Mucosa of rectum (tissue), 2 donors: ENCODE results near the gene STAC3.

Experiments used
- H3K27ac ChIP-seq, 2 donors: one replicate each; pipeline ENCODE4 v1.7.0; 2013; ENCODE audit warnings: inconsistent platforms in 2 of 2, low read depth in 2 of 2, low read length in 2 of 2
- H3K27me3 ChIP-seq, 2 donors: one replicate each; pipeline ENCODE4 v1.7.0; 2013; ENCODE audit warnings: low read length in 2 of 2; ENCODE audit not compliant: control insufficient read depth in 2 of 2, insufficient read depth in 2 of 2
- H3K36me3 ChIP-seq, 2 donors: one replicate each; pipeline ENCODE4 v1.7.0; 2013; ENCODE audit warnings: low read length in 2 of 2; ENCODE audit not compliant: control insufficient read depth in 2 of 2, insufficient read depth in 2 of 2
- H3K4me1 ChIP-seq, 2 donors: one replicate each; pipeline ENCODE4 v1.7.0; 2013; ENCODE audit warnings: low read length in 2 of 2, mild to moderate bottlenecking in 1 of 2; ENCODE audit not compliant: control insufficient read depth in 2 of 2, insufficient read depth in 2 of 2
- H3K4me3 ChIP-seq, 2 donors: one replicate each; pipeline ENCODE4 v1.7.0; 2013; ENCODE audit warnings: low read length in 2 of 2
- H3K9ac ChIP-seq, 2 donors: one replicate each; pipeline ENCODE4 v1.7.0; 2013; ENCODE audit warnings: low read length in 2 of 2, low read depth in 1 of 2, mild to moderate bottlenecking in 1 of 2
- H3K9me3 ChIP-seq, 2 donors: one replicate each; pipeline ENCODE4 v1.7.0; 2013; ENCODE audit warnings: low read length in 2 of 2; ENCODE audit not compliant: control insufficient read depth in 2 of 2
- donor health status: healthy.
- donor health status: Normal muscosa, but diverticular disease.

Gene STAC3

GRCh38 chr12:57195611-57196371 lies 55.2 kb downstream of the STAC3 start:
- no peaks in the 10 kb centered on the region for H3K4me1 ChIP-seq
- no peak overlapping the region for H3K9ac ChIP-seq
- no peaks in the 10 kb centered on the region for H3K9me3 ChIP-seq
- H3K36me3 ChIP-seq: peaks cover 82 to 90% of the 10 kb centered on the region in 2 donors
- H3K27ac ChIP-seq: no peak overlapping the region
- H3K27me3 ChIP-seq: no peaks in the 10 kb centered on the region
- H3K4me3 ChIP-seq: no peak overlapping the region

GRCh38 chr12:57195186-57195585 lies 55.8 kb downstream of the STAC3 start:
- H3K9me3 ChIP-seq: no peaks in the 10 kb centered on the region
- no peak overlapping the region for H3K9ac ChIP-seq
- peaks cover 87 to 95% of the 10 kb centered on the region in 2 donors for H3K36me3 ChIP-seq
- H3K27ac ChIP-seq: no peak overlapping the region
- no peaks in the 10 kb centered on the region for H3K27me3 ChIP-seq
- H3K4me1 ChIP-seq: no peaks in the 10 kb centered on the region
- H3K4me3 ChIP-seq: no peak overlapping the region

GRCh38 chr12:57194253-57194652 lies 56.7 kb downstream of the STAC3 start:
- Histone ChIP-seq H3K9me3 (no peaks in the 10 kb centered on the region), H3K27ac (no peak overlapping the region), H3K9ac (no peak overlapping the region), H3K4me3 (no peak overlapping the region), H3K4me1 (no peaks in the 10 kb centered on the region), H3K27me3 (no peaks in the 10 kb centered on the region), H3K36me3 (peaks cover 87 to 94% of the 10 kb centered on the region in 2 donors)

- Histone ChIP-seq H3K9ac (no peak overlapping the region), H3K27ac (no peak overlapping the region), H3K27me3 (no peaks in the 10 kb centered on the region), H3K36me3 (peaks cover 86 to 94% of the 10 kb centered on the region in 2 donors), H3K4me3 (no peak overlapping the region), H3K9me3 (no peaks in the 10 kb centered on the region), H3K4me1 (no peaks in the 10 kb centered on the region)
Observed at GRCh38 chr12:57193706-57194245, 57.2 kb downstream of the STAC3 start.
